ENCODE measurements around the gene DNAJC1.
"Not testable (repeated sequence)": the region's sequence is repeated elsewhere in the genome, so short reads cannot be mapped to it uniquely, and the experiment has no call there.

Gene DNAJC1

DNA sequence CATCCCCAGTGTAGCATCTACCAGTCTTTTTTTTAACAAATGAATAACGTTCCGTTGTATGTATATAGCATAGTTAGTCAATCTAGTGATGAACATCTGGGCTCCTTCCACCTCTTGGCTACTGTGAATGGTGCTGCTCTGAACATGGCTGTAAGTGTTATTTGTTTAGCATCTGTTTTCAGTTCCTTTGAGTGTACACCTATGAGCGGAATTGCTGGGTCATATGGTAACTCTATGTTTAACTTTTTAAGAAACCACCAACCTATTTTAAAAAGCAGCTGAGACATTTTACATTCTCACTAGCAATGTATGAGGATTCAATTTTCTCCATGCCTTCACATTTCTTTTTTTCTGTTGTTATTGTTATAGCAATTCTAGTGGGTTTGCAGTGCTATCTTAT lies 178.2 kb downstream of the DNAJC1 start:
- no peak for DNase-seq (ENCODE audit: low read depth)

GRCh38 chr10:21824409-21824808 lies 179.1 kb downstream of the DNAJC1 start:
- DNase-seq (ENCODE audit: low read depth), result no peak

DNA sequence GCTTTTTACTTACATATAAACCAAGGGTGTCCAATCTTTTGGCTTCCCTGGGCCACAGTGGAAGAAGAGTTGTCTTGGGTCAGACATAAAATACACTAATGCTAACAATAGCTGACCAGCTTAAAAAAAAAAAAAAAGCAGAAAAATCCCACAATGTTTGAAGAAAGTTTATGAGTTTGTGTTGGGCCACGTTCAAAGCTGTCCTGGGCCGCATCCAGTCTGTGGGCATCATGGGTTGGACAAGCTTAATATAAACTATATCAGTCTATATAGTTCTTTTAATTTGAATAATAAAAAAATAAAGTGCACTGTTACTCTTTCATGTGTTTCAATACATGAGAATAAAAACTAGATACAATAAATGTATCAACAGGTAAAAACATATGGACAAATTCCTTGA lies 179.9 kb downstream of the DNAJC1 start:
- DNase-seq (ENCODE audit: low read depth), result no peak

- DNase-seq (ENCODE audit: low read depth), result not testable (repeated sequence)
Measured at GRCh38 chr10:21822273-21822672, 181.3 kb downstream of the DNAJC1 start.

DNA sequence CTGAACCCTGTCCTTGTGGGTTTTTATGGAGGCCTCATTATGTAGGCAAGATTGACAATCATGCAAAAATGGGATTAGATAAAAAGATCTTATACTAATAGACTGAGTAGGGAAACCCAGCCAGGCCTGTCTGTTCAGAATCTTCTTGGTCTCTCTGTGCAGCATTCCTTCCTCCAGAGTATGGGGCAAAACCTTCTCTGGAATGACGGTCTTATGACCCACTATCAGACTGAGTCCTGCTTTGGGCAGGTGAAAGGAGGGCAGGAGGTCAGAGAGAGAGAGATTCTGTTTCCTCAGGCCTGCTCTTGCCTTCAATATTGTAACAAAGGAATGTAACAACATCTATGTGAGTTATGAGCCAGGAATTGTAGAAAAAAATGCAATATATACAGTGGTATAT lies 182.6 kb downstream of the DNAJC1 start:
- no peak for DNase-seq (ENCODE audit: low read depth)

DNA sequence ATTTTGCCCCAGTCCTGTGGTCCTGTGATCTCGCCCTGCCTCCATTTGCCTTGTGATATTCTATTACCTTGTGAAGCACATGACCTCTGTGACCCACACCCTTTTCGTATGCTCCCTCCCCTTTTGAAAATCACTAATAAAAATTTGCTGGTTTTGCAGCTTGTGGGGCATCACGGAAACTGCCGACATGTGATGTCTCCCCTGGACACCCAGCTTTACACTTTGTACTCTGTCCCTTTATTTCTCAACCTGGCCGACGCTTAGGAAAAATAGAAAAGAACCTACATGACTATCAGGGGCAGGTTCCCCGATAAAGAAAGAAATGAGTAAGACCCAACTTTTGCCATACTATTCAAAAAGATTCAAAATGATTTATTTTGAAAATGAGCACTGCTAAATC lies 185.1 kb downstream of the DNAJC1 start:
- not testable (repeated sequence) for DNase-seq (ENCODE audit: low read depth)

DNA sequence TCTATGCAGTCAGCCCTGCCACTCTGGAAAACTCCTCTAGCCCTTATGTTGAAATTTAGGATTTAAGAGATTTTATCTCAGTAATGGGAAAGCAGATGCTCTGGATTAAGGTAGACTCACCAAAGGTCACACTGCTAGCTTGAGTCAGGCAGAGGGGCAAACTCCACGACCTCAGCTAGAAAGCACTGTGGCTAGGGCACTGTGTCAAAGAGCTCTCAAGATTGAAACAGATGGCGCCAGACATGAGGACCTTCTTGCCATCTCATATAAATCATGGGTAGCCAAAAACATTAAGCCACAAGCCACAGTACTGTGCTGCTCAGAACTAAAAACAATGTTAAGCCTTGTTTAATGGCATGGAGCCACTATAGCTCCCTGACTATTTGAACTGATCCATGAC lies 188.7 kb downstream of the DNAJC1 start:
- DNase-seq (ENCODE audit: low read depth), result no peak

DNA sequence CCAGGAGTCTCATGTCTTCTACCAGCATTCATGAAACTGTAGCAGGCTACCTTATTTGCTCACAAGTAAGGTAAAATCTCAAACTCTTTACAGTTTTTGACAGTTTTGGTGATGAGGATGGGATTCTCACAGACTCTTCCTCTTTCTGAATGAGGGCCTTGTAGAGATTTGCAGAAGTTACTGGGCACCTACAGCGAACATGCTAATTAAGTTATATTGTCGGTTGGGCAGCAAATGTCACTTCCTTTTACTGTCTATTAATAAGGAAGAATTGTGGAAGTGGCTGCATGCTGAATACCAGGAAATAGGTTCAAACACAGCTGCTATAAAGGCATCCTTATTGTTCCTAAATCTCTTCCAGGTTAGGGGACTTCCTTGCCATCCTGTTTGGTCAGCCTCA lies 189.6 kb downstream of the DNAJC1 start:
- DNase-seq (ENCODE audit: low read depth), result no peak

GRCh38 chr10:21811245-21811585 lies 192.3 kb downstream of the DNAJC1 start:
- no peak for DNase-seq (ENCODE audit: low read depth)

- no peak for DNase-seq (ENCODE audit: low read depth)
Measured at GRCh38 chr10:21810582-21811244, 192.8 kb downstream of the DNAJC1 start.

DNA sequence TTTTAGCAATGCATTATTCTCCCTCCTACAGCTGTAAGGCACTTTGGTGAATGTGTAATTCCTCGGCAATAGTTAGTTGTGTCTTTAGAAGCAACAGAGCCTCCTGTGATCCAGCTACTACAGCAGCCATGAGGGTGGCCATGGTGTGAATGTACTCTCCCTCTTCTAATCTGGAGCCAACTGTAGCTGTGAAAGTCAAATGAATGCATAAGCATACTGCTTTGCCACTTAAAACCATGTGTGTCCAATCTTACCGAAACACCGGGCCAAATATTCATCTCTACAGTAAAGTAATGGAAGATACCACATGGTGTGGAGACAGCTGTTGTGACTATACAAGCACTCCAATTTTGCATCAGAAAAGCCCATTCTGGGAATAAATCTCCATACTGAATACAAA lies 195.0 kb downstream of the DNAJC1 start:
- DNase-seq (ENCODE audit: low read depth), result no peak

DNA sequence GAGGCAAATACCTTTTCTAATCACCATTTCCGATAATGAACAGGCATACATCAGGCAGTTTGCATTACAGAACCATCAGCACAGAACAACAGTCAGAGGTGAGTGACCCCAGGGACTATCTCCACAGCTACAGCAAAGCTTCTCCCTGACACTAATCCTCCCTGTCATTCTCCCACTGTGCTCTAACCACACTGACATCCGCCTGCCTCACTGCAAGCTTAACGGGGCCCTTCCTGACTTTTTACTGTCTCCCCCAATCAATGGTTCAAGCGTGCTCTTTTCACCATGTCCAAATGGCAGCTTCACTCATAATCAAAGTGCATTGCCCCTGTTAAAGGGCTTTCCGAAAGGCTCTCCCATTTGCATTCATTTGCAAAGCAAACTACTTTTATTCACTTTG lies 196.3 kb downstream of the DNAJC1 start:
- DNase-seq (ENCODE audit: low read depth), result no peak

- no peak for DNase-seq (ENCODE audit: low read depth)
Measured at GRCh38 chr10:21803374-21803773, 200.2 kb downstream of the DNAJC1 start.

DNA sequence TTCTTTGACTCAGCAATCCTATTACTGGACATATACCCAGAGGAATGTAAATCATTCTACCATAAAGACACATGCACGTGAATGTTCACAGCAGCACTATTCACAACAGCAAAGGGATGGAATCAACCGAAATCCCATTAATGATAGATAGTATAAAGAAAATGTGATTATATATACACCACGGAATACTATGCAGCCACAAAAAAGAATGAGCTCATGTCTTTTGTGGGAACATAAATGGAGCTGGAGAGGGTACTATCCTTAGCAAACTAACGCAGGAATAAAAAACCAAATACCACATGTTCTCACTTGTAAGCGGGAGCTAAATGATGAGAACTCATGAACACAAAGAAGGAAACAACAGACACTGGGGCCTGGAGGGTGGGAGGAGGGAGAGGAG lies 201.9 kb downstream of the DNAJC1 start:
- DNase-seq (ENCODE audit: low read depth), result no peak

DNA sequence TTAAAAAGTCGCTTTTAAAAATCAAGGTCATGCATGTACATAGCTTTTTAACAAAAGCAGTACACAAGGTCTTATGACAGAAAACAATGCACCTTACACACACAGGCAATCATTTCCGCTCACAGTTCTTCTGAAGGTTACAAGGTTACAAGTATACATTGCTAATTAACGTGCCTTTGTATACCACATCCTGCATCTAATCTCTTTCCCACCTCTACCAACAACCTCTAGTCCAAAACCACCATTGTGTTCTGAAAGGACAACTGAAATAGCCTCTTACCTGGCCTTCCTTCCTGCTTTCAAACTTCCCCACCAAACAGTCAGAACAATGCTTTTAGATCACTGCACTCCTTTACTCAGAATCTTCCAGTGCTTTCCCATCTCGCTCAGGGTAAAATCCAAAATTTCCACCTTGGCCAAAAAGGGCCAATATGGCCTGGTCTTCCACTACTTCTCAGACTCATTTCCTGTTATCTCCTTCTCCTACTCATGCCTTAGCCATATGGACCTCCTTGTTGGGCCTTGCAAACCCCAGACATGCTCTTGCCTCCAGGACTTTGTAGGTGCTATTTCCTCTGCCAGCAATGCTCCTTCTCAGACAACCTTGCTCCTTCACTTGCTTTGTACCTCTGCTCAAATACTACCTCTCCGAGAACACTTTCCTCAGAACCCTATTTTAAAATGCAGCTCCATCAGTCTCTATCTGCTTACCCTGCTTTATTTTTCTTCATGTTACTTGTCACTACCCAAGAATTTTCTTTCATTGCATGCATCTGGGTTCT lies 205.4 kb downstream of the DNAJC1 start:
- DNase-seq (ENCODE audit: low read depth), result no peak

- no peak for DNase-seq (ENCODE audit: low read depth)
Measured at GRCh38 chr10:21797533-21797932, 206.0 kb downstream of the DNAJC1 start.

DNA sequence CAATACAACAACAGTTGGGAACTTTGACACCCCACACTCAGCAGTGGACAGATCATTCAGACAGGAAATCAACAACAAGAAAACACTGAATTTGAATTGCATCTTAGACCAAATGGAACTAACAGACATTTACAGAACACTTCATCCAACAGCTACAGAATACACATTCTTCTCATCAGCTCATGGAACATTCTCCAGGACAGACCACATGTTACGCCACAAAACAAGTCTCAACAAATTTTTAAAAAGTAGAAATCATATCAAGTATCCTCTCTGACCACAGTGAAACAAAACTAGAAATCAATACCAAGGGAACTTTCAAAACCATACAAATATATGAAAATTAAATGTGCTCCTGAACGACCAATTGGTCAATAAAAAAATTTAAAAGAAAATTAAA lies 212.3 kb downstream of the DNAJC1 start:
- DNase-seq (ENCODE audit: low read depth), result no peak

- DNase-seq (ENCODE audit: low read depth), result no peak
Measured at GRCh38 chr10:21776883-21777282, 226.6 kb downstream of the DNAJC1 start.

GRCh38 chr10:21771219-21771618 lies 232.3 kb downstream of the DNAJC1 start:
- no peak for DNase-seq (ENCODE audit: low read depth)

DNA sequence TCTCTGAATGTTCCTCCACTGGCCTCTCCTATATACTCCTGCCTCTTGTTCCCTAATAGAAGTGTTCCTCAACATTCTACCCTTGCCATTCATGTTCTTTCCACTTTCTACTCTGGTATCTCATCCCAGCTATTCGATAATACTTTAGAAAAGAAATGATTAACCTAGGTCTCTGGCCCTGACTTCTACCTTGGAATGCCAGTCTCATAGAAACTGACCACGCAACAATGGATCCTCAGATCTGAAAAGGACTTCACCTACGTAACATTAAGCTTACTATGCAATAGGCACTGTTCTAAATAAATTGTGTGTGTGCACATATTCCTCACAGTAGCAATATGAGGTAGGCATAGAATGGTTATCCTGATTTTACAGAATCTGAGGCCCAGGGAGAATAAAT lies 234.5 kb downstream of the DNAJC1 start:
- no peak for DNase-seq (ENCODE audit: low read depth)

GRCh38 chr10:21764466-21765189 lies 238.9 kb downstream of the DNAJC1 start:
- DNase-seq (ENCODE audit: low read depth), result no peak

GRCh38 chr10:21760332-21760731 lies 243.2 kb downstream of the DNAJC1 start:
- no peak for DNase-seq (ENCODE audit: low read depth)

GRCh38 chr10:21759232-21759631 lies 244.3 kb downstream of the DNAJC1 start:
- DNase-seq (ENCODE audit: low read depth), result no peak

Measured in HS-27A (cell line).